GM19099 (cell line): ENCODE measurements around the gene SLC30A1.
A peak's percentile ranks its signal among the peaks of the same experiment; 100 is the strongest.

ENCODE experiments used
- POLR2A ChIP-seq: IDR thresholded peaks from 3 replicates; pipeline ENCODE4 v1.6.1; 2011; ENCODE audit warnings: low read depth; ENCODE audit not compliant: insufficient read length; ENCODE audit errors: extremely low read depth

The SLC30A1 gene

DNA sequence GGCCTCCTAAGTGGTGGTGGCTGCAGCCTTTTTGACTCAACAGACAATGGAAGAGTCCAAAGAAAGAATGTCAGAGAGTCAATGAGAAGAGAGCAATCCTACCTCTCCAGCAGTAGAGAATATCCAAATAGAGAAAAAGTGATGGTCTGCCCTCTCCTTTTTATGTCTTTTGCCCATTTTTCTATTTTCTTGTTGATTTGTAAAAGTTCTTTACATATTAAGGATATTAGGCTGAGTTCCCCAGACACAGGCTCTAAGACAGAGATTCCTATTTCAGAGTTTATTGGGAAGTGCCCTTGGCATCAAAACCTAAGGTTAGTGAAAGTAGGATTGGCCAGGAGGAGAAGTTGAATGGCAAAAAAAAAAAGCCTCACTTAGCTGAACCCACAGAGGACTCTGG is 20.3 kb upstream of the SLC30A1 start:
- TF ChIP-seq POLR2A: no peak

DNA sequence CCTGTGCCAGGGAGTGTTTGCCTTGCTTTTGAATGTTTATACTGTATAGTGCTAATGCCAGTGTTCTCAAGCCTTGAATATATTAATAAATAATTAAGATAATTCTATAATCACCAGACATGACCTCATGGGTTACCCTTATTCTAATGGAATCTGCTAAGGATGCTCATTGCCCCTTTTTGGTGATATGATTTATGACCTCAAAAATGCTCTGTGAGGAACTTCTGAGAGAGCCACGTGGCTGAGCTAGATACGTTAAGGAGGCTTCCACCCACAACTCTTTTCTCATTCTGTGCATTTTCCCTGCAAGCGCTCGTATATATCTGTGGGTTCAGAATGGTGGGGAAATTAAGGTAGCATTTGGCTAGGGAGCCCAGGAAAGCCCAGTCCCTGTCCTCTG is 19.6 kb upstream of the SLC30A1 start:
- TF ChIP-seq POLR2A: no peak

DNA sequence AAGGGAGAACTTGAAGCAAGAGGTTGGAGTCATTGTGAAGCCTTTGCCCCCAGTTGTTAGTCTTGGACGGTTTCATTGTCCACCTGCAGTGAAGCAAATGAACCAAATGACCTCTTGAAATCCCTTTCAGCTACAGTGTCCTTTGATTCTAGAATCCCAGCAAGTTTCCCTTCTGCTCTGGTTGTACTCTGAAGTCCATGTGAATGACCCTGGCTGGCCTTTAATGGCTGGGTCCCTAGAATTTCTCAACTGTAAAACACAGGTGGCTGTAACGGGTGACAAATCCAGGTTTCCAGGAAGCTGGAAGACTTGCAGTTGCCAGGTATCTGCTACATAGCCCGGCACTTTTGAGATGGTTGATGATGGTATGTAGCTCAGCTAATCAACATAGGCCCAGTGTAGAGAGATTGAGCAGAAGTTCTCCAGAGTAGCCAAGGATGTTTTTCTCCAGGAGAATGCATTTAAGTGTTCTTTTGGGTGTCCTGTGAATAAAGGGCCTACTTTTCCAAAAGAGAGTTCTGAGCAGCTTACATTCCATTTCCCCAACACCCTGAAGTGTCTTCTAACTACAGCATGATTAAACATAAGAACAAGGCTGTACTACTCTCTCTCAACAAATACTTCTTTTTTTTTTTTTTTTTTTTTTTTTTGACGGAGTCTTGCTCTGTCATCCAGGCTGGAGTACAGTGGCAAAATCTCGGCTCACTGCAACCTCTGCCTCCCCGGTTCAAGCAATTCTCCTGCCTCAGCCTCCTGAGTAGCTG is 17.6 kb upstream of the SLC30A1 start:
- TF ChIP-seq POLR2A: no peak

DNA sequence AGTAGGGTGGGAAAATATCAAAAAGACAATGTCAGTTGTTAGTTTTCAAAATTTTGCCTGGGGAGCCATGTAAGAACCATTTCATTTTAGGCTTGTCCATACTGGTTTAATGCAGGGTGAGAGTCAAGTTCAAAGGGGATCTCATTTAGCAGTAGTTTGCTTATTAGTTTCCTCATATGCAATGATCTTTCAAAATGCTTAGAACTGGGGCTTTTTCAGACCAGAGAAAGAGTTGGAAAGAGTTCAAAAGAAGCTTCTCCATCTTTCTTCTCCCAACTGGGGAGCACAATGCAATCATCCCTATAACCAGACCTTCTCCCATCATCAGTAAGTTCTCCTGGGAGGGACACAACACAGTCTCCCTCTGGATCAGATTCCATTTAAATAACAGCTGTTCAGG is 16.5 kb upstream of the SLC30A1 start:
- no peak for TF ChIP-seq POLR2A

DNA sequence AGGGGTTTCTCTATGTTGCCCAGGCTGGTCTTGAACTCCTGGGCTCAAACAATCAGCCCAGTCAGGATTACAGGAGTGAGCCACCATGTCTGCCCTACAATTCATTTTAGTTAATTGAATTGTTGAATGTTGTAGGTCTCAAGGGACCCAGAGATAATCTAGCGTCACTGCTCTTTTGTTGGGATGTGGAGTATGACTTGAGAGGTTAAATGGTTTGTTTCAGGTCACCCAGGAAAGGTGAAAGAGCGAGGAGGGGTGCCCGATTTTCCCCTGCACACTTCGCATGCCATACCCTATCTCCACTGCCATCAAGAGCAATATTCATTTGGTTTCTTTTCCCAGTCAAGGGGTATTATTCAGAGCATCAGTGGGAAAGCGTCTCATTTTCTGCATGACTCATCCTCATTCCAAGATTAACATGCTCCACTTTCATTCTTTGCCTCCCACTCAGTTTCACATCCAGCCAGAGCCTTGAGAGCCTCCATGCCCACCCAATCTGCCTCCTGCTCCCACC is 13.1 kb upstream of the SLC30A1 start:
- TF ChIP-seq POLR2A: no peak

DNA sequence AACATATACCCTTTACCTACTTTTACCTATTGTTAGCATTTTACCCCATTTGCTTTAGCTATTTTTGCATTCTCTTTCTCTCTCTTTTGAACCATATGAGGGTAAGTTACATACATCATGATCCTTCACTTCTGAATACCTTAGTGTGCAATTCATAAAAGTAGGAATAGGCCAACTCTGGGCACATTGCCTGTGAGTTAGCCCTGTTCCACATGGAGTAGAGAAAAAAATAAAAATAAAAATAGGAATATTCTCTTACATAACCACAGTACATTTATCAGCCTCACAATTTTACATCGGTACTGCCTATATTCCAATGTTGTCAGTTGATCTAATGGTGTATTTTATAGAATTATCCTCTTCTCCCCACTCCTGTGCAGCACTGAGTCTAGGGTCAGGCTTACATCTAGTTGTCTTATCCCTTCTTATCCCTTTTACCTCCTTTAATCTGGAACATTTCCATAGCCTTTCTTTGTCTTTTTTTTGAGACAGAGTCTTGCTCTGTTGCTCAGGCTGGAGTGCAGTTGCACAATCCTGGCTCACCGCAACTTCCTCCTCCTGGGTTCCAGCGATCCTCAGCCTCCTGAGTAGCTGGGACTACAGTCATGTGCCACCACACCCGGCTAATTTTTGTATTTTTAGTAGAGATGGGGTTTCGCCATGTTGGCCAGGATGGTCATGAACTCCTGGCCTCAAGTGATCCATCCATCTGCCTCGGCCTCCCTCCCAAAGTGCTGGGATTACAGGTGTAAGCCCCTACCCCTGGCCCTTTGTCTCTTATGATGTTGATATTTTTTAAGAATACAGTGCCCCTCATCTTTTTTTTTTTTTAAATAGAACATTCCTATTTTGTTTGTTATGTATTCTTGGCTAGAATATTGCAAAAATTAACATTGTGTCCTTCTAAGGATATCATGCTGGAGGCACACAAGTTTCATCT is 11.1 kb upstream of the SLC30A1 start:
- TF ChIP-seq POLR2A: no peak

DNA sequence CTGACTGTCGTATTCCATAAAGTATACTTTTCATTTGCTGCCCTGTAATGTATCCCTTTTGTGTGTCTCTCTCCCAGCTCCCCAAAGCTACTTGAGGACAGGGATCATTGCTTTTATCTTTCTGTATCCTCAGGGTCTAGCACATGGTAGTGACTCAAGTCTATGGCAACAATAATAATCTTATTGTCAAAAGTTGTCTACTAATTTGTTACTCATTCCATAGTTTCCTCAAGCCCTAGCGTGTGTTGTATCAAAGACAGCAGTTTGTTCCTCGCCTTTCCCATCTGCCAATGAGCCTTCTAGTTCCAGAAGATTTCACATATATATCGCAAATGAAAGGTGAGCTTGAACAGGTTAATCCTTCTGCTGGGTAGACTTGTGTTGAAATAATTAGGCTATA is 9.8 kb upstream of the SLC30A1 start:
- TF ChIP-seq POLR2A: no peak

DNA sequence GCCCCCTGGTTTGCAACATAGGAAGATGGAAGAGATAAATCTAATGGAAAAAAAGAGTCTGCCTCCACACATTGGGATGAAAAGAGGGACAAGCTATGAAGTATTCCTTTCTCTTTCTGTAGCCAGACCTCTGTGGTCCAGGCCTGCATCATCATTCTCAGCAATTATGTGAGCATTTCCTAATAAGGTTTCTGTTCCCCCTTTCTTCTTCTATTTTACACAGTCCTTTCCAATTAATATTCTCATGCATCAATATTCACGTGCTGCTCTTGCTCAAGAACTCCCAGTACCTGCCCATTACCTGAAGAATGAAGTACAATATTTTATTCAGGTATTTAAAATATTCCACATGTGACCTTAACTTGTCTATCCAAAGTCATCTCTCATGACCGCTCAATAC is 8.2 kb upstream of the SLC30A1 start:
- no peak for TF ChIP-seq POLR2A

DNA sequence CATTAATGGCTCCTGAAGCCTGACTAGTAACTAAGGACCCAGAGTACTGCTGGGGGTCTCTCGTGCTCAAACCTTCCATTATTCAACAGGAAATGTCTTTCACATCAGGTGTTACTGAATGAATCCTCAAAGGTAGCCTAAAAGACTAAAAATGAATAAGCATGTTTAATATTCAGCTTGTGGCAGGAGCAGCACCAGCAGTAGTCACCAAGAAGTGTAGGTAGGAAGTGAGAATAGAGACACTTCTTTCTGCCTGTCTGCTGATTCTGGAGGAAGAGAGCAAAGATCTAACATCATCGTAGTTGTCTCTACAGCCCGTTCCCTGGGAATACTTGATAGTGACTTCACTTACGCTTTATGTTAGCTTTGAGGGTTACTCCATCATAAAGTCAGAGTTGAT is 7.6 kb upstream of the SLC30A1 start:
- no peak for TF ChIP-seq POLR2A

DNA sequence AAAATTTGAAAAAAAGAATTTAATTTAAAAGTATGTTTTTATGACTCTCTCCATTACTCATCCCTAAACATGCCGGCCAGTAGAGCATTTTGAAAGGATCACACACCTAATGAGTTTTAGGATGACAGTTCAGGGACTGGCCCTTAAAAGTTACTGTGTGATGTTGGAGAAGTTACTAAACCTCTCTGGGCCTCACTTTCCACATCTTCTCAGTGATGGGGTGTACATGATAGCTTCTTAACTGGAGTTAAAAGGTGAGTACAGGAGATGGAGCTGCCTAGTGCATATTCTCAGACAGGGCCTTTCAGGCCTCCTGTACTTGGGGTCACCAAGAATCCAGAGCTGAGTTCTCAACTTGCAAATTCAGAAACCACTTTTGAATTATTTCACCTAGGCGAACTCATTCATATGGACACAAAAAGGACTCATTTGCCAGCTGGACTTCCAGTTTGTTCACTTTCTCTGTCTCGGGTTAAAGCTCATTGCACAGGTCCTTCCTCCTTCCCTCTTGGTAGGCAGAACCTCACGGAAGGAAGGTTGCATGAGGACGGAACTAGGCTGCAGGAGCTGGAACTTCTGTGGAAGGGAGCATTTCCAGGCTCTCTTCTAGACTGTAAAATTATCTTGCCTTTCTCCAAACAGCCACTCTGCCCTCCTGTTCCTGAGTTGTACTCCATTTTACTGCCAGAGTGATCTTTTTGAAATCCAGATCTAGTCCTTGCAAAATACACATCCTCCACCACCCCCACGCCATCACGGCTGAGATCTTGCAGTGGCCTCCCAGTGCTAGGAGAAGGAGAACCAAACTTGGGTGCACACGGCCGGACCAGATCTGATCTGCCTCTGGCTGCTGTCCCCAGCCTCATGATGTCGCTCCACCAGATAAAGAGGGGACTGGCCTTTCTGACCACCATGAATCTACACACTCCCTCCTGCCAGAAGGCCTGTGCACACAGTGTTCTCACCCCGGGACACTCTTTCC is 4.3 kb upstream of the SLC30A1 start:
- TF ChIP-seq POLR2A: no peak

DNA sequence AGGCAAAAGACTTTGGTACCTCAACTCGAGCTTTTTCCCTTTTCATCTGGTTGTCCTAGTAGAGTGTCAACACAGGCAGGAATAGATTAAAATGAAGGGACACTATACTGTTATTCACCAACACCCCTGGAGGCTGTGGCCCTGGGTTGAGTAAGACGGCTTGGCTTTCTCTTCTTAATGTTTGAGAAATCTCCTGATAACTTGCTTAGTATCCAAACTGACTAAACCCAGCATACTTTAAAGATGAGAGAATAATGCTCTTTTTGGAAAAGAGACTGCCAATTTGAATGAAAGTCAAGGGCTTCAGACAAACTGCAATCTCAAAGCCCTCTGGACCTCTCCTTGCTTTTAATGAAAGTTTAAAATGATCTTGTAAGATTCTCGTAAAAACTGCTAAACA is 2.6 kb upstream of the SLC30A1 start:
- no peak for TF ChIP-seq POLR2A

DNA sequence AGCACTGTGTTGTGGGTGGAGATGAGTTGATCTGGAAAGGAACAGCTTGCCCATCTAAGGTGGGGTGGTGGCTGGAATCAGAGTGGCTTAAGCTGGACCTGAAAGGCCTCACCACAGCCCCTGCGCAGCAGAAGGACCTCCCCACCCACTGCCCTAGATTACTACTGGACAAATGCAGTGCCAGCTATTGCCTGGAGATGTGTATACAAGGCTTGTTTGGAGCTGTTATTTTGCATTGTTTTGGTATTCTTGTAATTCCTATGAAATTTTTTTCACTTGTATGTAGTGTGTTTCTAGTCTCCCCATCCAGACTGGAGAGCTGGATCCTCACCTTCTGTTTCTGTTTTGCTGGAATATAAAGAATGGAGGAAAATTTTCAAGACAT is 1.3 kb upstream of the SLC30A1 start:
- no peak for TF ChIP-seq POLR2A

DNA sequence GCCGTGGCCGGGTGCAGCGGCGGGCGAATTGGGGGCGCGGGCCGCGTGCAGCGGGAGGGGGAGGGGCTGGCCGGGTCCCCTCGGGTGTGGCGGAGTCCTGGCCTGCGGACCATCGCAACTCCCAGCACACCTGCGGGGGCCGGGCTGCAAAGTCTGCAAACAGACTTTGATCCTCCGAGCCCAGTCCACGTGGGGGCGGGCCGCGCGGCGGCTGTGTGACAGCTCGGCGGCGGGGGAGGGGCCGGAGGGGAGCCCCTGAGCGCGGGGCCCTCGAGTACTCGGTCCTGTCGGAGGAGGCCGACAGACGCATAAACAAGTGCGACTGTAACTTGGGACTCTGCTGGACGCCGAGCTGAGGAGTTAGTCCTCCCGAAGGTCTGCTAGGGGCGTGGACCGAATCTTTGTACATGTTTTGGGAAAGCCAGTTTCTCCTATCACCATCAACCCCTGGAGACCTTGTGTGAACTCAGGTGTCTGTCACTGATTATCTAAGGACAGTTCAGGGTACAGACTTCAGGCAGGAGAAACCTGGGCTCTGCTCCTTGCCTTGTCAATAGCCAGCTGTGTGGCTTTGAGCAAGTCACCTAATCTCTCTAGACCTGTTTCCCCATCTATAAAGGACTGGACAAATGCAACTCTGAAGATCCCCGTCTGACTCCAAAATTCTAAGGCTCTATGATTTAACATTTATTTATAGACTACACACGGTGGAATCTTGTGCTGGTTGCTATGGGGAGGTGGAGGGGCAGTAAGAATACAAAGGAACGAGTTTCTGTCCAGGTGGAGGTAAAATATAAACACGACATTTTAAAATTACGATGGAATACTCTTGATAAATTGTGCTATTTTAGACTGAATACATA is 710 bp upstream of the SLC30A1 start:
- peak; percentile 39 for TF ChIP-seq POLR2A
